Glutamatergic neuron (in vitro differentiated cells): ENCODE data around the gene IFNGR1. TPM values are rescaled to one million over a fixed set of nuclear protein-coding genes. Genes with fewer than 3 reads are reported as not detected.

Source experiments
- DNase-seq: peaks from one replicate; pipeline ENCODE4 v3.0.0; 2022
- H3K27ac Mint-ChIP-seq: one replicate; pipeline ENCODE4 v1.8.0; 2020; ENCODE audit warnings: mild to moderate bottlenecking, mixed read lengths, inconsistent platforms; ENCODE audit not compliant: unreplicated experiment
- H3K27me3 Mint-ChIP-seq: one replicate; pipeline ENCODE4 v1.8.0; 2020; ENCODE audit warnings: mild to moderate bottlenecking, moderate library complexity, mixed read lengths, inconsistent platforms; ENCODE audit not compliant: unreplicated experiment
- H3K36me3 Mint-ChIP-seq: one replicate; pipeline ENCODE4 v1.8.0; 2020; ENCODE audit warnings: mild to moderate bottlenecking, mixed read lengths, inconsistent platforms; ENCODE audit not compliant: unreplicated experiment
- H3K4me1 Mint-ChIP-seq: one replicate; pipeline ENCODE4 v1.8.0; 2020; ENCODE audit warnings: mild to moderate bottlenecking, low read depth, mixed read lengths, inconsistent platforms; ENCODE audit not compliant: unreplicated experiment
- H3K4me3 Mint-ChIP-seq: one replicate; pipeline ENCODE4 v1.8.0; 2020; ENCODE audit warnings: mild to moderate bottlenecking, mixed read lengths, inconsistent platforms; ENCODE audit not compliant: unreplicated experiment
- H3K9me3 Mint-ChIP-seq: one replicate; pipeline ENCODE4 v1.8.0; 2020; ENCODE audit warnings: mild to moderate bottlenecking, moderate library complexity, mixed read lengths, inconsistent platforms; ENCODE audit not compliant: unreplicated experiment
- total RNA-seq: library from RNA; stranded (reverse); fragmentation: NEBNext Ultra II Directional; extraction: Animal tissue kit (Norgen Biotek cat#: 25700); gene quantifications from one replicate; pipeline ENCODE4 v1.2.1, GENCODE V29; 2021; ENCODE audit not compliant: unreplicated experiment
- TF ChIP-seq, protein P1 (sequence below): fragments of 200-600 bp; sonication (generic); IDR thresholded peaks from one replicate; pipeline ENCODE4 v1.5.0; 2021; ENCODE audit not compliant: partially characterized antibody, unreplicated experiment

The IFNGR1 gene
- total RNA-seq, 1 donor from 2014 or later = 36.4 TPM

DNA sequence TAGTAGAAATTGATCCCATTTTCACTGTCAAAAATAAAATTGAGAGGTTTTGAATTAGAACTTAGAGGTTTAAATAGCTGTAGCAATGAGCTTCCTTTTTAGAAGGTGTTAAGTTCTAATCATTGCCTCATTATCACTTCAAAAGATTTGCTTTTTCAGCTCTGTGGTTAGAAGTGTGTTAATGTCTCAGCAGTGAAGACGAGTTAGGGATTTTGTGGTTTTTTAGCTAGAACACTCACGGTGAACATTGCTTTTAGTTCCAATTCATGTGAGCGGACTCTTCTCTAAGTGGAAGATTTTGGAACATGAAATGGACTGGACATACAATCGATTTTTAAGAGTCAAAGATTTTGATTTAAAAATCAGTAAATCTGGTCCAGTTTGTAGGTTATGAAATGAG, 12.7 kb upstream of the IFNGR1 start:
- Mint-ChIP-seq H3K4me3 (no peak overlapping the region), H3K36me3 (no peaks in the 10 kb centered on the region), H3K27ac (no peak overlapping the region)

DNA sequence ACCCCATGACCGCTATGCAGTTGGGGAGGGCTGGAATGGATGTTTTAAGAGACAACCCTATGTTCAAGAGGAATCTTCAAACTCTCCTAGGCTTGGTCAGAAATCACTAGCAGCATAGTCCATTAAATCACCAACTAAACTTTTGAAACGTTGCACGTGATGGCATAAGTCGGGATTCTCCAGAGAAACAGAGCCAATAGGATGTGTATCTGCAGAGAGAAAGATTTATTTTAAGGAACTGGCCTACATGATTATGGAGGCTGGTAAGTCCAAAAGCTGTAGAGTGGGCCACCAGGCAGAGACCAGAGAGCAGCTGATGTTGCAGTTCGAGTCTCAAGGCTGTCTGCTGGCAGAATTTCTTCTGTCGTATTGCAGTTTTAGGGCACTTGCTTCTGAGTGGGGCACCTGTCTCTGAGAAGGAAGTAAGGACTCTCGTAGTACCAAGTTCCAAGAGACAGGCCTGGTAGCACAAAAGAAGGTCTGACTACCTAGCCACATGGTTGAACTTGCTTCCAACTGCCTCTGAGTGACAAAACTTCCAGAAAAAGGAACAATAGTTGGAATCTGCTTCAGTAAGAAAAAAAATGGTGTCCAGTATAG, 11.9 kb upstream of the IFNGR1 start:
- no peaks in the 10 kb centered on the region for H3K9me3 Mint-ChIP-seq

More for the DNA sequence above, 12.7 kb upstream of the IFNGR1 start:
- no peaks in the 10 kb centered on the region for H3K4me1 Mint-ChIP-seq
- DNase-seq = no peak
- no peaks in the 10 kb centered on the region for H3K9me3 Mint-ChIP-seq
- H3K27me3 Mint-ChIP-seq = peaks cover 2% of the 10 kb centered on the region
- TF ChIP-seq, protein P1, sequence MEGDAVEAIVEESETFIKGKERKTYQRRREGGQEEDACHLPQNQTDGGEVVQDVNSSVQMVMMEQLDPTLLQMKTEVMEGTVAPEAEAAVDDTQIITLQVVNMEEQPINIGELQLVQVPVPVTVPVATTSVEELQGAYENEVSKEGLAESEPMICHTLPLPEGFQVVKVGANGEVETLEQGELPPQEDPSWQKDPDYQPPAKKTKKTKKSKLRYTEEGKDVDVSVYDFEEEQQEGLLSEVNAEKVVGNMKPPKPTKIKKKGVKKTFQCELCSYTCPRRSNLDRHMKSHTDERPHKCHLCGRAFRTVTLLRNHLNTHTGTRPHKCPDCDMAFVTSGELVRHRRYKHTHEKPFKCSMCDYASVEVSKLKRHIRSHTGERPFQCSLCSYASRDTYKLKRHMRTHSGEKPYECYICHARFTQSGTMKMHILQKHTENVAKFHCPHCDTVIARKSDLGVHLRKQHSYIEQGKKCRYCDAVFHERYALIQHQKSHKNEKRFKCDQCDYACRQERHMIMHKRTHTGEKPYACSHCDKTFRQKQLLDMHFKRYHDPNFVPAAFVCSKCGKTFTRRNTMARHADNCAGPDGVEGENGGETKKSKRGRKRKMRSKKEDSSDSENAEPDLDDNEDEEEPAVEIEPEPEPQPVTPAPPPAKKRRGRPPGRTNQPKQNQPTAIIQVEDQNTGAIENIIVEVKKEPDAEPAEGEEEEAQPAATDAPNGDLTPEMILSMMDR = no peak

DNA sequence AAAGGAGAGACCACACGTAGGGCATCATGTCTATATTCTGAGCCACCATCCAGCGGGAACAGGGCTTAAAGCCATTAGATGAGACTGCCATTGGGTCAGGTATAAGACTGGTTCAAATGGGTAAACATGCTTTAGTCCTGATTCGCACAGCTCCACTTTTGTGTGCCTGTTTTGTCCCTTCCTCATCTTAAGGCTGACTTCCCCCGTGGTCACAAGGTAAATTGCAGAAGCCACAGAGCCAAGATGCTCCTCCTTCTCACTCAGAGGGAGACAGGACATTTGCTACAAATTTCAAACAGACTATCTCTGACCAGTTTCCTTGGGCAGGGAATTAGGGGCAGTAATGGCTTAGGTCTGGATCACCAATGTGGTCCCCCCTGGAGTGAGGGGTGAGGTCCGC, 11.4 kb upstream of the IFNGR1 start:
- TF ChIP-seq, protein P1 = no peak
- H3K4me1 Mint-ChIP-seq = no peaks in the 10 kb centered on the region

More for the DNA sequence above, 11.9 kb upstream of the IFNGR1 start:
- no peak overlapping the region for H3K4me3 Mint-ChIP-seq
- DNase-seq = no peak
- TF ChIP-seq, protein P1 = no peak
- H3K4me1 Mint-ChIP-seq = no peaks in the 10 kb centered on the region
- no peaks in the 10 kb centered on the region for H3K36me3 Mint-ChIP-seq
- no peak overlapping the region for H3K27ac Mint-ChIP-seq
- H3K27me3 Mint-ChIP-seq = peaks cover 2% of the 10 kb centered on the region

DNA sequence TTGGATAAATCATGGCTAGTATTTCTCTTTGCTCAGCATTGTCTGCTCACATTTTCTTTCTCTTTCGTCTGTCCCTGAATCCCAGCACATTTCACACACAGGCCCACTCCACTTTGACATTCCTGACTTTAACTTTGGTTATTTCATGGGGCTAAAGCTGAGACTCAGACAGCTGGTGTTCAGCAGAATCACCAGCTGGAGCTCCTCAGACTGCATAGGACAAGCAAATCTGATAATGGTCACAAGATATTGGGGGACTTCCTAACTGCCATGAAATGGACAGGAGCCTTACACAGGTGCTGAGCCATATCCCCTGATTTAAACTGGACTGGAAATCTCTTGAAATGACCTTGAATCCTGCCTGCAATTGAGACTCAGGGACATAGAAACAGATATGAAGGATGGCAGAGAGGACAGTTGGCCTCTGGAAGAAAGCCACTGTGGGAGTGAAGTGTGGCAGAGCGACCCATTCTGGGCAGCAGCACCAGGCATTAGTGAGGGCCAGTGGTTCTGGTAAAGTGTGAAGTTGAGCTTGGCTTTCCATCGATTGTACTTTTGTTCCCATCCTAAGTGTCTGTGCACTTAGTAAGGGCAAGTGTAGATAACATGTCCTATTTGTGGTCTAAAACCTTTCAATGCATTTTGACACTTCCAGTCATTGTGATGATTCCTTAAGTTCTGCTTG, 10.0 kb upstream of the IFNGR1 start:
- no peaks in the 10 kb centered on the region for H3K4me1 Mint-ChIP-seq
- no peak for DNase-seq
- no peak overlapping the region for H3K4me3 Mint-ChIP-seq
- H3K36me3 Mint-ChIP-seq = no peaks in the 10 kb centered on the region
- TF ChIP-seq, protein P1 = no peak
- H3K9me3 Mint-ChIP-seq = no peaks in the 10 kb centered on the region
- peaks cover 2% of the 10 kb centered on the region for H3K27me3 Mint-ChIP-seq
- H3K27ac Mint-ChIP-seq = no peak overlapping the region

More for the DNA sequence above, 11.4 kb upstream of the IFNGR1 start:
- peaks cover 2% of the 10 kb centered on the region for H3K27me3 Mint-ChIP-seq
- H3K36me3 Mint-ChIP-seq = no peaks in the 10 kb centered on the region
- H3K9me3 Mint-ChIP-seq = no peaks in the 10 kb centered on the region
- H3K27ac Mint-ChIP-seq = no peak overlapping the region
- no peak overlapping the region for H3K4me3 Mint-ChIP-seq
- no peak for DNase-seq

DNA sequence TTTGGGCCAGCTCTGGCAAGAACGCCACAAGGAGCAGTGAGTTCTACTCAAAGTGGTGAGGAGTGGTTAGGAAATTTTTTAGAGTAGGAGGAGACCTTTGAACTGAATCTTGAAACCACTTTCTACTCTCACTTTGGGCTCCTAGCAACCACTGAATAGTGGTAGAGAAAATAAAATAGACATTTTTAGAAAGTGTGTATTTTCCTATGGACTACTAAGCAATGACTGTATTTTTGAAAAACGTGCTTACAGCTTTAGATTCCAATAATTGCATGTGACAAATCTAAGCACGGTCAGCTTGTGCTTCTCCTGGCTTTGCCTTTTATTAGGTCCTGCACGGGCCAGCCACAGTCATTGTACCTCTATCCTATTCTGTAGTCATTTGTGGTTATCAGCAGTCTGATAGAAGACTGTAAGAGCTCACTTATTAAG, 8.7 kb upstream of the IFNGR1 start:
- TF ChIP-seq, protein P1 = no peak
- Mint-ChIP-seq H3K36me3 (no peaks in the 10 kb centered on the region), H3K9me3 (no peaks in the 10 kb centered on the region), H3K27me3 (peaks cover 2% of the 10 kb centered on the region), H3K27ac (no peak overlapping the region), H3K4me3 (no peak overlapping the region), H3K4me1 (no peaks in the 10 kb centered on the region)
- DNase-seq = no peak
